NCI-H2227 (cell line): ENCODE measurements around the gene AGTR1.

Experiments used
- DNase-seq: peaks from one replicate; lab custom pipeline; 2025; ENCODE audit not compliant: unreplicated experiment; lab: John Stamatoyannopoulos, UW

The AGTR1 gene

DNA sequence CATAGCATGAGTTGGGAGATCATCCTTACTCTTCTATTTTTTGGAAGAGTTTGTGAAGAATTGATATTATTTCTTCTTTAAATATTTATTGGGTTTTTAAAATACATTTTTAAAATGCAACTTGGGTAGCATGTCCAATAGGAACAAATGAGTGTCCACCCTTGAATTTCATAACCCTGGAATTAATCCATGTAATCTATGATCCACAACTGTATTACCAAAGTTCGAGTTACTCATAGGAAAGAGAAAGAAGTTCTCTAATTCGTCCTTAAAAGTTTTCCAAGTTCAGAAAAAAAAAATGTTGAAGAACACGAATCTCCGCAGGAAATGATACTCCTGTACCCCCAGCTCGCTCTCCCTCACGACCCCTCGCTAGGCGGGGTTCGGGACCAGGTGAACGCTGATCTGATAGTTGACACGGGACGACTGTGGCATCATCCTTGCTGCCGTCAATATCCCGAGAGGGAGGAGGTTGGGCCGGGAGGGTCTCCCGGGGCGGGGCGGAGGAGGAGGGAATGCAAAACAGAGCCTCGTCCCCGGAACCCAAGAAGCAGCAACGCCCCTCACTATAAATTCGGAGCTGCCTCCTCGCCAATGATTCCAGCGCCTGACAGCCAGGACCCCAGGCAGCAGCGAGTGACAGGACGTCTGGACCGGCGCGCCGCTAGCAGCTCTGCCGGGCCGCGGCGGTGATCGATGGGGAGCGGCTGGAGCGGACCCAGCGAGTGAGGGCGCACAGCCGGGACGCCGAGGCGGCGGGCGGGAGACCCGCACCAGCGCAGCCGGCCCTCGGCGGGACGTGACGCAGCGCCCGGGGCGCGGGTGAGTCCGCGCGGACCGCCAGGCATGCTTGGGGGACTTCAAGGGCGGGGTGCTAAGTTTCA lies at the start of gene AGTR1:
TSS of gene AGTR1 (plus strand) at position 598 of the 884 bp plus-strand sequence. CDS start 43,133 bp downstream, outside the sequence.
- DNase-seq, result no peak

GRCh38 chr3:148648685-148649352 lies 48.9 kb upstream of the AGTR1 start:
- DNase-seq, result no peak

DNA sequence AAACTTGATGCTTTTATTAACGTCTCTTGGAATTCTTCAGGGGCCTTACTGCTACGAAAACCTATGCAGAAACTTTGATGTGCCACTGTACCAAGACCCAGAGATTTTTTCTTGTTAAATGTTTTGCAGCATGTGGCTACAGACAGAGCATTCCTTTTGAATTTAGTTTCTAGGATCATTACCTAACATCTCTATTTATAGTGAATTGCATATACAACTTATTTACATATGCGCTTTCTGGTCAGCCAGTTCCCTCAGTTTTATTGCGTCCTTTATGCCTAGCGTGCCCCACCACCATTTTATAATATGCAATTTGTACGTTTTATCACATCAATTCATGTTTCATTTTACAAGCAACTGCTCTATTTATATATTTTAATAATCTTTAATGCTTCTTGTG lies 46.2 kb upstream of the AGTR1 start:
- DNase-seq, result no peak

DNA sequence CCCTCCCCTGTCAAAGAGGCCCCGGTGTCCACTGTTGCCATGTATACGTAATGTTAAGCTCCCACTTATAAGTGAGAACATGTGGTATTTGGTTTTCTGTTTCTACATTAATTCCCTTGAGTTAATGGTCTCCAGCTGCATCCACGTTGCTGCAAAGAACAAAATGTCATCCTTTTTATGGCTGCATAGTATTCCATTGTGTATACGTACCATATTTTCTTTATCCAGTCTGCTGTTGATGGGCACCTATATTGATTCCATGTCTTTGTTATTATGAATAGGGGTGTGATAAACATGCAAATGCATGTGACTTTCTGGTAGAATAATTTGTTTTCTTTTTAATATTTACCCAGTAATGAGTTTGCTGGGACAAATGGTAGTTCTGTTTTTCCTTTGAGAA lies 43.3 kb upstream of the AGTR1 start:
- DNase-seq, result no peak

GRCh38 chr3:148657470-148657869 lies 40.2 kb upstream of the AGTR1 start:
- no peak for DNase-seq

DNA sequence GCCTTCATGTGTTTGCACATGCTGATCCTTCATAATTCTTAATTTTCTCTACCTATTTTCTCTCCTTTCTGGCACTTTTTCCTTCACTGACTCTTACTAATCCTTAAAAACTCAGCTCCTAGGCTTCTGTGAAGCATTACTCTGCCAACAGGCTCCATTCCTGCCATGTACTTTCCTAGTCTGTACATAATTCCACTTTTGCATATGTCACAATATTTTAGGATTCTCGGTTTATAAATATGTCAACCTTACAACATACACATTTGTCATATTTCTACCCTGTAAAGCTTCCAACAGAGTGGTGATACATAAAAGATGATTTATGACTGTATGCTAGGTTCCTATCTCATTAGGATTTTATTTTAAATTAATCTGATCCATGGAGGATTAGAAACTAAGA lies 38.2 kb upstream of the AGTR1 start:
- DNase-seq, result no peak

DNA sequence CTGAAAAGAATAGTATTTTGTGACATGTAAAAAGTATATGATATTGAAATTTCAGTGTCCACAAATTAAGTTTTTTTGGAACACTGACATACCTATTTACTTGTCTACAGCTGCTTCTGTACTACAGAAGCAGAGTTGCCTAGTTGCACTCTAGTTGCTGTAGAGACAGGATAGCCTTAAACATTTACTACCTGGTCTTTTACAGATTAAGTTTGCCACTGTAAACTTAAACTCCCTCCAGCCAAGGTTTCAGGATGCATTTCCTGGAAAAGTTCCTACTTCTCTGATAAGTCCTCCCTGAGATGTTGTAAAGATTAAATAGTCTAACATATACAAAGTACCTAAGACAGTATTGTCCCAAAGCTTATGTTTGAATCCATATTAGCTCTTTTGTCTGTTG lies 17.4 kb upstream of the AGTR1 start:
- DNase-seq, result no peak

GRCh38 chr3:148681080-148681479 lies 16.6 kb upstream of the AGTR1 start:
- DNase-seq, result no peak

DNA sequence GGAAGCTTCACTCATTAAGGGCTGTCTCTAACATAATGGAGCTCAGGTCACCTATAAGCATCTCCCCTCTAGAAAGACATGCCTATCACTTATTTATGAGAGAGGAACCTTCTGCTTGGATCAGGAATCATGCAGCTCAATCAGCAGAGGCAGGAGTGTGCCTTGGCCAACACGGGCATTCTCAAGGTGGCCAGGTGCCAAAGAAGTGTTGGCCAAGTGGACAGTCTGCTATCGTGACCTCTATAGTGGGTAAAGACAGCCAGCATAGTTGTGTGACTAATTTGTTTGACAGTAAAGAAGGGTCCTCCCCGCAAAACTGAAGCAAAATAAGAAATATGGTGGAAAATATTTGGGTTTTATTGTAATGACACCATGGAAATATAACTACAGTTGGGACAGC lies 14.7 kb upstream of the AGTR1 start:
- no peak for DNase-seq

- no peak for DNase-seq
These were observed 3.6 kb upstream of the AGTR1 start for GRCh38 chr3:148694116-148694515.

- no peak for DNase-seq
These were observed 597 bp downstream of the AGTR1 start for GRCh38 chr3:148698190-148698810.

DNA sequence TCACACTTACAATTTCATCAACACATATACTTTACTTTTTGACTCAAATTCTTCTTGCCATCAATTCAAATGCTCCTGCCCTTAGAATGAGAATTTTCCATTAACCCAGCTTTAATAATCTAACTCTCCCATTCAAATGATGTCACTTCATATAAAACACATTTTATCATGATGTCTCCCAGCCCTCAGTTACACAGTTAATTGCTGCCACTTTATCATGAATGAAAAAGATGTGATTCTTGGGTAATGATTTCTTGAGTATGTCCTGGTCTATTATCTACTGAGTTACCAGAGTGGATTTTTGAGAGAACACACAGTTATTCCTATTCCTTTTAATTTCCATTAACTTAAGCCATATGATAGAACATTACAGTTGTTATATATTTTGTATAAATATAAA lies 7.6 kb downstream of the AGTR1 start:
- no peak for DNase-seq

- DNase-seq, result no peak
These were observed 10.1 kb downstream of the AGTR1 start for GRCh38 chr3:148707601-148708380.

DNA sequence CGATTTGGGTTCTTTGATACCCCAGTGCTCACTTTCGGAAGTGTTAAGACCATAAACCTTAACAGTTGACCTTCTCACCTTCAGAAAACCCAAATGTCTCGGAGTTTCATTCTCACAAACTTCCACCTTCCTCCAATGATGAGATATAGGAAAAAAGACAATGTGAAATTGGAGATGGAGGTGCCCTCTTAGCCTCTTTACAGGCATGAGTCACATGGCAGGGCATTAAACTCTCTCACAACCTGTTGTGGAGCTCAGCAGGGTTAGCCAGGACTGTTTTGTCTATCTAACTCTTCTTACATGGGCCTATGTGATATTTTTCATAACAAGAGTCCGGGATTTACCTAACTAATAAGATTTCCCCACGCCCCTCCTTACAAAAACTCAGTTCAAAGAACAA lies 10.7 kb downstream of the AGTR1 start:
- DNase-seq, result no peak

DNA sequence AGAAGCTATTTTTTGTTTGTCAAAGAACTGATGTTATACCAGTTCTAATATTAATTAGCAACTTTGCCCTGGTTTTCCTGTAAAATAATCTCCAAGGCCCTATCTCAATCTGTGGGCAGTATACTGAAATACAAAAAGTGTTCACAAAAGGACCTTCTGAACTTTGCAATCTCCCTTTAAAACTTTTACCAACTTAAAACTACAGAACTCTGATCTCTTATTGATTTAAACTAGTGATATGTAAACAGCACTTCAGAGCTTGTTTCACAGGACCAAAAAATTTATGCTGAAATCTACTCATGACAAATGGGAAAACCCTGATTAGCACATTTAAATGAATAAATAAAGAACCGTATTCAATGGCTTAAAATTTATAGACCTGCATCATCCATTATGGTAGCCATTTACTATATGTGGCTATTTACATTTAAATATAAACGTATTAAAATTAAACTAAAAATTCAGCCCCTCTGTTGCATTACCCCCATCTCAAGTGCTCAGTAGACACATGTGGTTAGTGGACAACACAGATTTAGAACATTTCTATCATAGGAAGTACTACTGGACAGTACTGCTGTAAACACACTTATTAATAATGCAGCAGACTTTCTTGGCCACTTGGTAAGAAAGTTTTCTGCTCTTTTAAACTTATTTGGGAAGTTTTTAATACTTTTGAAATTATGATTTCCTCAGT lies 12.0 kb downstream of the AGTR1 start:
- DNase-seq, result no peak

GRCh38 chr3:148710665-148711064 lies 13.0 kb downstream of the AGTR1 start:
- DNase-seq, result no peak

GRCh38 chr3:148711981-148712666 lies 14.4 kb downstream of the AGTR1 start:
- no peak for DNase-seq

- DNase-seq, result no peak
These were observed 16.8 kb downstream of the AGTR1 start for GRCh38 chr3:148714521-148714920.

GRCh38 chr3:148716657-148717056 lies 19.0 kb downstream of the AGTR1 start:
- DNase-seq, result no peak
